Lung (tissue), 12 donors: ENCODE results near the gene FNIP1. TPM values are rescaled to one million over a fixed set of nuclear protein-coding genes. Genes with fewer than 3 reads are reported as not detected.

Experiments
- ATAC-seq: fragments of 200-7000 bp; cut with Tn5 transposase; one replicate; pipeline ENCODE4 v1.9.1; 2020; ENCODE audit warnings: moderate number of reproducible peaks; ENCODE audit not compliant: insufficient read depth, low FRiP score
- DNase-seq, 3 donors: peaks; one replicate each; pipeline ENCODE4 v3.0.0-alpha.2; 2013 to 2017
- H3K27ac ChIP-seq, 2 donors: one replicate each; pipeline ENCODE4 v1.5.1; 2013; ENCODE audit warnings: mild to moderate bottlenecking in 2 of 2, moderate library complexity in 2 of 2, control low read depth in 1 of 2, inconsistent platforms in 1 of 2, low read depth in 1 of 2, low read length in 1 of 2
- H3K27me3 ChIP-seq, 3 donors: one replicate each; pipeline ENCODE4 v1.5.1; 2013; ENCODE audit warnings: low read length in 2 of 3; ENCODE audit not compliant: control insufficient read depth in 3 of 3, insufficient read depth in 3 of 3
- H3K36me3 ChIP-seq, 4 donors: one replicate each; pipeline ENCODE4 v1.5.1; 2013; ENCODE audit warnings: low read length in 4 of 4, mild to moderate bottlenecking in 1 of 4, moderate library complexity in 1 of 4; ENCODE audit not compliant: control insufficient read depth in 4 of 4, insufficient read depth in 4 of 4
- H3K4me1 ChIP-seq, 5 donors: one replicate each; pipeline ENCODE4 v1.5.1; 2013; ENCODE audit warnings: low read length in 5 of 5, mild to moderate bottlenecking in 2 of 5, moderate library complexity in 1 of 5; ENCODE audit not compliant: control insufficient read depth in 5 of 5, insufficient read depth in 5 of 5
- H3K4me3 ChIP-seq: one replicate; pipeline ENCODE4 v1.5.1; 2013; ENCODE audit warnings: mild to moderate bottlenecking, control low read depth, moderate library complexity
- H3K9ac ChIP-seq, 2 donors: one replicate each; pipeline ENCODE4 v1.5.1; 2013; ENCODE audit warnings: low read length in 2 of 2, control low read depth in 1 of 2; ENCODE audit not compliant: insufficient read depth in 1 of 2
- H3K9me3 ChIP-seq, 4 donors: one replicate each; pipeline ENCODE4 v1.5.1; 2013; ENCODE audit warnings: low read length in 3 of 4, mild to moderate bottlenecking in 1 of 4, moderate library complexity in 1 of 4; ENCODE audit not compliant: control insufficient read depth in 4 of 4, insufficient read depth in 3 of 4
- CTCF ChIP-seq: IDR thresholded peaks from 2 replicates; pipeline ENCODE4 v1.5.1; 2012; ENCODE audit warnings: mild to moderate bottlenecking; ENCODE audit errors: control extremely low read depth, extremely low read depth
- WGBS, 2 donors: extraction: QIAGEN DNeasy Blood & Tissue Kit; methylation state at CpG; one replicate each; pipeline ENCODE4 v1.1.7; 2013; 5-methylcytosine and 5-hydroxymethylcytosine counted together
- polyA plus RNA-seq, 2 donors: library from polyadenylated mRNA; stranded (reverse); fragments of 200-250 nt; gene quantifications; one replicate each; pipeline ENCODE4 v1.2.1, GENCODE V29; 2013
- total RNA-seq, 2 donors: library from RNA; depleted of rRNA in 1 of 2; stranded (reverse); fragments of >200 nt in 1 of 2; gene quantifications; one replicate each; pipeline ENCODE4 v1.2.1, GENCODE V29; 2014 to 2021
- donor health status: control.
- donor health status: control.
- donor health status: Bipolar disorder and iron deficiency.
- donor health status: healthy.
- donor health status: DM: yes; HTN: yes; CAD: no.

The FNIP1 gene
- total and polyA plus RNA-seq, 4 donors = 5.0 to 98.3 (median 22.6) TPM

- H3K4me3 ChIP-seq = no peak overlapping the region
- no peaks in the 10 kb centered on the region for H3K27me3 ChIP-seq
- ATAC-seq (no peak), DNase-seq (no peak)
- no peak for TF ChIP-seq CTCF
- no peak overlapping the region for H3K27ac ChIP-seq
- H3K4me1 ChIP-seq = peaks cover 1 to 34% (median 13%) of the 10 kb centered on the region in 5 donors
- no peak overlapping the region for H3K9ac ChIP-seq
- H3K9me3 ChIP-seq = no peaks in the 10 kb centered on the region
- WGBS, 2 donors = 71 to 80% methylated on average over 4 of the region's 4 CpGs
- H3K36me3 ChIP-seq = no peaks in the 10 kb centered on the region
These were observed 22.0 kb downstream of the FNIP1 start for GRCh38 chr5:131774652-131775367.

- H3K9me3 ChIP-seq = no peaks in the 10 kb centered on the region
- H3K4me1 ChIP-seq = peaks cover 1 to 36% (median 13%) of the 10 kb centered on the region in 5 donors
- H3K27me3 ChIP-seq = no peaks in the 10 kb centered on the region
- no peak for TF ChIP-seq CTCF
- H3K9ac ChIP-seq = no peak overlapping the region
- no peaks in the 10 kb centered on the region for H3K36me3 ChIP-seq
- DNase-seq (no peak), ATAC-seq (no peak)
- no peak overlapping the region for H3K27ac ChIP-seq
- no peak overlapping the region for H3K4me3 ChIP-seq
- 88 to 100% methylated on average over 2 of the region's 2 CpGs for WGBS, 2 donors
These were observed 23.0 kb downstream of the FNIP1 start for GRCh38 chr5:131773805-131774204.

GRCh38 chr5:131771692-131772091, 25.1 kb downstream of the FNIP1 start:
- WGBS, 2 donors = 88% methylated on average over 4 of the region's 4 CpGs
- Histone ChIP-seq H3K9ac (no peak overlapping the region), H3K4me1 (peaks cover 3 to 38% (median 11%) of the 10 kb centered on the region in 5 donors), H3K27ac (no peak overlapping the region), H3K9me3 (no peaks in the 10 kb centered on the region), H3K4me3 (no peak overlapping the region), H3K36me3 (no peaks in the 10 kb centered on the region), H3K27me3 (no peaks in the 10 kb centered on the region)
- ATAC-seq = no peak
- no peak for TF ChIP-seq CTCF
- no peak for DNase-seq

- ATAC-seq = no peak
- H3K27ac ChIP-seq = no peak overlapping the region
- whole genome bisulfite sequencing, 2 donors = 65 to 91% methylated on average over 1 of the region's 1 CpG
These were observed 26.9 kb downstream of the FNIP1 start for GRCh38 chr5:131769961-131770360.

More at GRCh38 chr5:131769961-131770360, 26.9 kb downstream of the FNIP1 start:
- H3K36me3 ChIP-seq = peaks cover 0 to 3% (median 0%) of the 10 kb centered on the region in 4 donors
- no peak overlapping the region for H3K9ac ChIP-seq
- no peak for TF ChIP-seq CTCF
- peaks cover 0 to 36% (median 4%) of the 10 kb centered on the region in 5 donors for H3K4me1 ChIP-seq
- no peak overlapping the region for H3K4me3 ChIP-seq
- H3K27me3 ChIP-seq = no peaks in the 10 kb centered on the region
- DNase-seq = peak in 1 of 3 donors; percentile 12
- no peaks in the 10 kb centered on the region for H3K9me3 ChIP-seq
